Muscle layer of colon (tissue), 2 donors: ENCODE measurements around the gene PCSK7.
A peak's percentile ranks its signal among the peaks of the same experiment; 100 is the strongest.

Source experiments
- H3K27ac ChIP-seq: one replicate; pipeline ENCODE4 v1.7.0; 2013; ENCODE audit warnings: low read depth, mild to moderate bottlenecking, low read length, moderate library complexity
- H3K27me3 ChIP-seq, 2 donors: one replicate each; pipeline ENCODE4 v1.7.0; 2013; ENCODE audit warnings: low read length in 2 of 2, mild to moderate bottlenecking in 2 of 2; ENCODE audit not compliant: insufficient read depth in 2 of 2, control insufficient read depth in 1 of 2
- H3K36me3 ChIP-seq: one replicate; pipeline ENCODE4 v1.7.0; 2013; ENCODE audit warnings: mild to moderate bottlenecking, low read length; ENCODE audit not compliant: insufficient read depth
- H3K4me1 ChIP-seq: one replicate; pipeline ENCODE4 v1.7.0; 2013; ENCODE audit warnings: mild to moderate bottlenecking, low read length; ENCODE audit not compliant: insufficient read depth
- H3K4me3 ChIP-seq, 2 donors: one replicate each; pipeline ENCODE4 v1.7.0; 2013; ENCODE audit warnings: low read length in 2 of 2, low read depth in 1 of 2, mild to moderate bottlenecking in 1 of 2, moderate library complexity in 1 of 2
- H3K9ac ChIP-seq: one replicate; pipeline ENCODE4 v1.7.0; 2013; ENCODE audit warnings: low read length
- H3K9me3 ChIP-seq: one replicate; pipeline ENCODE4 v1.7.0; 2013; ENCODE audit warnings: mild to moderate bottlenecking, low read length
- donor health status: abdominal sarcoma.
- donor health status: Adenocarcinoma of cecum.

Gene PCSK7

GRCh38 chr11:117193130-117194020, 38.5 kb downstream of the PCSK7 start:
- Histone ChIP-seq H3K4me3 (no peak overlapping the region), H3K9me3 (no peaks in the 10 kb centered on the region), H3K4me1 (peaks cover 9% of the 10 kb centered on the region), H3K27me3 (no peaks in the 10 kb centered on the region), H3K36me3 (peaks cover 53% of the 10 kb centered on the region), H3K9ac (no peak overlapping the region), H3K27ac (no peak overlapping the region)

DNA sequence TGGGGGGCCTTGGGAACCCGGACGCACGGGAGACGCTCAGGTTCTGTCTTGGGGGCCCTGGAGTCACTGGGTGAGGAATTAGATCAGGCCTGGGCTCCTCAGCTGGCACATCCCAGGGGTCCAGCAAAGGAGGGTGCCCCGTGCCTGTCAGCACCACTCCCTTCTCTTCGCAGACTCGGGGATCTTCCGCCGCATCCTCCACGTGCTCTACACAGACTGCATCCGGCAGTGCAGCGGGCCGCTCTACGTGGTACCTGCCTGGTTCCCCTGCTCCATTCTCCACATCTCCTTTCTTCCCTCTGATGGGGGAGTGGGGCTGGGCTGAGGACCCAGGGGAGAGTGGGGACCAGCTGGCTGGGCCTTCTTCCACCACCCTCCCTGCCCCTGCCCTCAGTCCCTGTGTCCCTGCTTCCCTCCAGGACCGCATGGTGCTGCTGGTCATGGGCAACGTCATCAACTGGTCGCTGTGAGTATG, 39.4 kb downstream of the PCSK7 start:
- Histone ChIP-seq H3K9ac (no peak overlapping the region), H3K9me3 (no peaks in the 10 kb centered on the region), H3K27ac (no peak overlapping the region), H3K36me3 (peaks cover 63% of the 10 kb centered on the region), H3K27me3 (no peaks in the 10 kb centered on the region), H3K4me1 (peaks cover 5% of the 10 kb centered on the region), H3K4me3 (no peak overlapping the region)

- H3K9ac ChIP-seq = no peak overlapping the region
- no peak overlapping the region for H3K4me3 ChIP-seq
- no peaks in the 10 kb centered on the region for H3K4me1 ChIP-seq
- H3K27me3 ChIP-seq = no peaks in the 10 kb centered on the region
- H3K9me3 ChIP-seq = no peaks in the 10 kb centered on the region
- no peak overlapping the region for H3K27ac ChIP-seq
- H3K36me3 ChIP-seq = peaks cover 69% of the 10 kb centered on the region
Measured at GRCh38 chr11:117191680-117192400, 40.0 kb downstream of the PCSK7 start.

DNA sequence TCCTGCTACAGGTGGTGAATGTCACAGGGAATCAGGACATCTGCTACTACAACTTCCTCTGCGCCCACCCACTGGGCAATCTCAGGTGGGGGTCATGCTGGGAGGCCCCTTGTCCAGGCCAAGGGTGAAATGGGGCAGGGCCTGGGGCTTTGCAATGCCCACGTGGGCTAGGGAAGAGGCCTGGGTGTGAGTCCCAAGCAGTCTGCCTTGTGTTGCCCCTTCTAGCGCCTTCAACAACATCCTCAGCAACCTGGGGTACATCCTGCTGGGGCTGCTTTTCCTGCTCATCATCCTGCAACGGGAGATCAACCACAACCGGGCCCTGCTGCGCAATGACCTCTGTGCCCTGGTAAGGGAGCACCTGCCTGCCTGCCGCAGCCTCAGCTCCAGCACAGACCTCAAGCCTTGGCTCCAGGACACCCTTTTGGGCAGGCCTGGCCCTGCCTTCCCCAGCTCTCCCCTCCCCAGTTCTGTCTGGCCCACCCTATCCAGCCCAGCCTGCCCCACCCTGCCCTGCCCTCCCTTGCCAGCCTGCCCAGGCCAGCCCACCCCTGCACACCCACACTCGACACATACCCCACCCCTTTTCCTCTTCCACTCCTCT, 41.8 kb downstream of the PCSK7 start:
- no peaks in the 10 kb centered on the region for H3K9me3 ChIP-seq

GRCh38 chr11:117189191-117189940, 42.5 kb downstream of the PCSK7 start:
- peak overlapping the region; percentile 4 for H3K27ac ChIP-seq
- no peaks in the 10 kb centered on the region for H3K4me1 ChIP-seq
- H3K27me3 ChIP-seq = no peaks in the 10 kb centered on the region
- H3K9ac ChIP-seq = no peak overlapping the region
- H3K36me3 ChIP-seq = peaks cover 71% of the 10 kb centered on the region
- H3K4me3 ChIP-seq = no peak overlapping the region
- H3K9me3 ChIP-seq = no peaks in the 10 kb centered on the region

More for the DNA sequence above, 41.8 kb downstream of the PCSK7 start:
- no peak overlapping the region for H3K4me3 ChIP-seq
- peak overlapping the region; percentile 4 for H3K27ac ChIP-seq
- peaks cover 69% of the 10 kb centered on the region for H3K36me3 ChIP-seq
- H3K9ac ChIP-seq = no peak overlapping the region
- H3K4me1 ChIP-seq = no peaks in the 10 kb centered on the region
- H3K27me3 ChIP-seq = no peaks in the 10 kb centered on the region

DNA sequence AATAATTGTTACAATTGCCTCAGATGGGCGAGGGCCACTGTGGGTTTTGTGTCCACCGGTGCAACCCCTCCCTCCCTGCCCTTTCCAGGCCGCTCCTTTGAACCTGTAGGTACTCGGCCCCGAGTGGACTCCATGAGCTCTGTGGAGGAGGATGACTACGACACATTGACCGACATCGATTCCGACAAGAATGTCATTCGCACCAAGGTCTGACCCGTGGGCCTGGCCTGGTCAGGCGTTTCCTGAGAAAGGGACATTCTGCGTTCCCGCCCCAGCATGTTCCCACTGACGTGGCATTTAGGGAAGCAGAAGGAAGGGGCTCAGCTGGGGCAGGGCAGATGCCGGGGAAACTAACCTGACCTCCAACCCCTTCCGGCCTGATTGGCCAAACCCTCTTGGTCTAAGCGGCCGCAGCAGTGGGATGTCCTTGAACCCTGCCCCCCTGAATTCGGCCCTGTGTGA, 43.2 kb downstream of the PCSK7 start:
- no peaks in the 10 kb centered on the region for H3K9me3 ChIP-seq
- no peak overlapping the region for H3K27ac ChIP-seq
- no peaks in the 10 kb centered on the region for H3K27me3 ChIP-seq
- no peak overlapping the region for H3K9ac ChIP-seq
- H3K4me1 ChIP-seq = no peaks in the 10 kb centered on the region
- no peak overlapping the region for H3K4me3 ChIP-seq
- H3K36me3 ChIP-seq = peaks cover 79% of the 10 kb centered on the region

GRCh38 chr11:117187799-117188481, 43.9 kb downstream of the PCSK7 start:
- Histone ChIP-seq H3K9me3 (no peaks in the 10 kb centered on the region), H3K27me3 (no peaks in the 10 kb centered on the region), H3K36me3 (peaks cover 74% of the 10 kb centered on the region), H3K27ac (peak overlapping the region; percentile 63), H3K4me1 (no peaks in the 10 kb centered on the region), H3K4me3 (no peak overlapping the region), H3K9ac (no peak overlapping the region)

DNA sequence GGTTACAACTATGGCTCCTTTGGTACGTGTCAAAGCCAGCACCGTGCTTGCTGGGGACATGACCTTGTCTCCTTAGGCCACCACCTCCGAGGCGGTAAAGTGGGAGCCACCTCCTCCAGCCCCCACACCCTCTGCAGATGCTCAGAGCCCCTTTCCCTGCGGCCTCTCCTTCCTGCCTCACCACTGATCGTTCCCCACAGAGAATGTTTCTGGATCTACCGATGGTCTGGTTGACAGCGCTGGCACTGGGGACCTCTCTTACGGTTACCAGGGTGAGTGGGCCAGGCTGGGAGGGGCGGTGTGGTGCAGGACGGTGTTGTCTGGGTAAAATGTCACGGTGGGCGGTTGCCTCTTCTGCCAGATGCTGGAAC, 44.5 kb downstream of the PCSK7 start:
- Histone ChIP-seq H3K27ac (no peak overlapping the region), H3K27me3 (no peaks in the 10 kb centered on the region), H3K4me3 (no peak overlapping the region), H3K9ac (no peak overlapping the region), H3K4me1 (no peaks in the 10 kb centered on the region), H3K36me3 (peaks cover 73% of the 10 kb centered on the region), H3K9me3 (no peaks in the 10 kb centered on the region)

- no peak overlapping the region for H3K9ac ChIP-seq
- peaks cover 73% of the 10 kb centered on the region for H3K36me3 ChIP-seq
- no peak overlapping the region for H3K4me3 ChIP-seq
- H3K9me3 ChIP-seq = no peaks in the 10 kb centered on the region
- H3K27me3 ChIP-seq = no peaks in the 10 kb centered on the region
- H3K27ac ChIP-seq = no peak overlapping the region
- H3K4me1 ChIP-seq = no peaks in the 10 kb centered on the region
Measured at GRCh38 chr11:117187007-117187406, 44.9 kb downstream of the PCSK7 start.

DNA sequence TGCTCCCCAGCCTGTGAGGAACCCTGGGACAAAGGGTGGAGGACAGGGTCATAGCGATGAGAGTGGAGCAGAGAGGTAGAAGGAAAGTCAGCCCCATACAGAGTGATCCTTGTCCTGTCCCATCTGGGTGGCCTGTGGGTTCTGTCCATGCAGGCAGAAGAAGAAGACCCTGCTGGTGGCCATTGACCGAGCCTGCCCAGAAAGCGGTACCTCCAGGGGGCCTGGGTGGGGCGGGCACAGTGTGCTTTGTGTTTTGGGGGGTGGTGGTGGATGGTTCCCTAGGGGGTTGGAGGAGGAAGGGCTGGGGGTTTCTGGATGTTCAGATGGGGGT, 45.5 kb downstream of the PCSK7 start:
- Histone ChIP-seq H3K4me1 (peaks cover 5% of the 10 kb centered on the region), H3K9ac (no peak overlapping the region)

More for the DNA sequence above, 45.5 kb downstream of the PCSK7 start:
- Histone ChIP-seq H3K4me3 (no peak overlapping the region), H3K36me3 (peaks cover 72% of the 10 kb centered on the region), H3K9me3 (no peaks in the 10 kb centered on the region), H3K27ac (no peak overlapping the region), H3K27me3 (no peaks in the 10 kb centered on the region)
